GM19328 (cell line): ENCODE results near the gene PHKG2.
A peak's percentile ranks its signal among the peaks of the same experiment; 100 is the strongest.

Source experiments
- ATAC-seq: cut with Tn5 transposase; IDR thresholded peaks from one replicate; pipeline ENCODE4 v1.9.1; 2021; ENCODE audit warnings: mild to moderate bottlenecking, moderate library complexity; ENCODE audit not compliant: unreplicated experiment

Gene PHKG2

DNA sequence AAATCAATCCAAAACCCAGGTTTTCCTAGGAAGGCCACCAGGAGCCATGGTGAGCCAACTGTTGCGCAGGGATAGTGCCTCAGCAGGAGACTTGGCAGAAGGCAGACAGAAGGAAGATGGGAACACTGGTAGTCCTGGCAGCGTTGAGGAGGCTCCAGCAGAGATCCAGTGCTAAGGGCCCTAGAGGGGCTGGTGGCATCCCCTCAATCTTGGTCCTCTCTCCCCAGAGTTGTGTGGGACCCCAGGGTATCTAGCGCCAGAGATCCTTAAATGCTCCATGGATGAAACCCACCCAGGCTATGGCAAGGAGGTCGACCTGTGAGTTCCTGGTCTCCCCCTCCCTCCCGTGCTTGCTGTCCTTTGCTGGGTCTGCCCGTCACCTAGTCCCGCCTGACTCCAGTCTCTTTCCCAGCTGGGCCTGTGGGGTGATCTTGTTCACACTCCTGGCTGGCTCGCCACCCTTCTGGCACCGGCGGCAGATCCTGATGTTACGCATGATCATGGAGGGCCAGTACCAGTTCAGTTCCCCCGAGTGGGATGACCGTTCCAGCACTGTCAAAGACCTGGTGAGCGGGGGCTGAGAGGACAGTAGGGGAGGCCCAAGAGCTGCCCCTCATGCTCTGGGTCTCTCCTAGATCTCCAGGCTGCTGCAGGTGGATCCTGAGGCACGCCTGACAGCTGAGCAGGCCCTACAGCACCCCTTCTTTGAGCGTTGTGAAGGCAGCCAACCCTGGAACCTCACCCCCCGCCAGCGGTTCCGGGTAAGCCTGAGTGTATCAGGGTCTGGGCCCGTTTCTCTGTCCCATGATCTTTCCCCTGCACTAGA is 7.9 kb downstream of the PHKG2 start:
- ATAC-seq, result no peak

DNA sequence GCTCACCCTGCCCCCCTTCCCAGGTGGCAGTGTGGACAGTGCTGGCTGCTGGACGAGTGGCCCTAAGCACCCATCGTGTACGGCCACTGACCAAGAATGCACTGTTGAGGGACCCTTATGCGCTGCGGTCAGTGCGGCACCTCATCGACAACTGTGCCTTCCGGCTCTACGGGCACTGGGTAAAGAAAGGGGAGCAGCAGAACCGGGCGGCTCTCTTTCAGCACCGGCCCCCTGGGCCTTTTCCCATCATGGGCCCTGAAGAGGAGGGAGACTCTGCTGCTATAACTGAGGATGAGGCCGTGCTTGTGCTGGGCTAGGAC is 8.5 kb downstream of the PHKG2 start:
- ATAC-seq, result no peak

DNA sequence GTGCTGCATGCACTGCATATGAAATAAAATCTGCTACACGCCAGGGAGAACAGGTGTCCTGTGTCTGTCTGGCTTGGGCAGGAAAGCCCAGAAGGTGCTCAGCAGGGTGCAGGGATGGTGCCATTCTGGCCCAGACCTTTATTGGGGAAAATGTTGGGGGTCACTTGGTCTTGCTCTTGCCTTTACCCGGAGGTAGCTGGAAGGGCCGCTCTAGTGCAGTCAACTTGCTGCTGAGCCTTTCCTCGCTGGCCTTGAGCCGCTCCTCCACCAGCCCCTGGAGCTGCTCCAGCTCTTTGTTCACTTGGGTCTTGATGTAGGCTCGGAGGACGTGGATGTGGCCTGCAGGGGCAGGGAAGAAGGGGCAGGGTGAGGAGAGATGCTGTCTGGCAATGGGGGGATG is 9.1 kb downstream of the PHKG2 start:
- ATAC-seq, result no peak

DNA sequence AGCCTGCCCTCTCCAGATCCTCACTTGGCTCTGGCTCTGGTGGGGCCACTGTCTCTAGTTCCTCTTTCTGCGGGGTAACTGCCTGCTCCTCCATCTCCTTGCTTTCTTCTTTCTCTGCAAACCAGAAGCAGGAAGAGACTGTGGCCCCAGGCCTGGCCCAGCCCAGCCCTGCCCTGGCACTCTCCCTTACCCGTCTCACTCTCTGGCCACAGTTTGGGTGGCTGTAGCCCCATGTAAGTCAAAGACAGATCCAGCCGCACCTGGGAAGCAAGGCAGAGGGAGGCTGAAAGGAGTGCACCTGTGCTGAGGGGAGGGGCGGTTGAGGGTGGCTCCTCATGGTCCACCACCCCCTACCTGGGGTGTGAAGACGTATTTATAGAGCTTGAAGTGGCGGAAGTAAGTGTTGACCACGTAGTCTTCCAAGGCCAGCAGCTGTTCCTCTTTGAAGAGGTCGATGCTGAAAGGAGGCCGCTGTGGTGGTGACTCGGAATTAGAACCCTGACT is 10.8 kb downstream of the PHKG2 start:
- ATAC-seq, result no peak

DNA sequence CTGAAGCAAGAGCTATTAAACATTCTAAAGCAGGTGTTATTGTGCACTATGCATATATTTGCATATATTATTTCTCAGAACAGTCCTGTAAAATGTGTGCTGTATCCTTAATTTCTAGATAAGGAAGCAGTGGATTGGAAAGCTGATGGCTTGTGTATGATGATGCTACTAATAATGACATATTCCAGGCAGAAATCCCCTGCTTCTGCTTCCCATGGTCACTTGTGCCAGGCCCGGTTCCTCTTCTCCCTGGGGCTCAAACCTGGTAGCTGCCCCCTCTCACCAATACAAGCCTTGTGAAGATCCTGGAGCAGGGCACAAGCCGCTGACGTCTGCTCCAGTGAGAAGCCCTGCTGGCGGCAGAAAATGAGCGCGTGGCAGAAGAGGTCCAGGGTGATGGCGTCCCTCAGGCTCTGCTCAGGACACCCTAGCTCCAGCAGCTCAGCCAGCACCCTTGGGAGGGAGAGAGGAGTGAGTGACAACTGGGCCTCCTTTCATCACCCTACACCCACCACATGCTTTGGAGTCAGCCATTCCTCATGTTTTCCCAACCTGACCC is 11.9 kb downstream of the PHKG2 start:
- no peak for ATAC-seq

DNA sequence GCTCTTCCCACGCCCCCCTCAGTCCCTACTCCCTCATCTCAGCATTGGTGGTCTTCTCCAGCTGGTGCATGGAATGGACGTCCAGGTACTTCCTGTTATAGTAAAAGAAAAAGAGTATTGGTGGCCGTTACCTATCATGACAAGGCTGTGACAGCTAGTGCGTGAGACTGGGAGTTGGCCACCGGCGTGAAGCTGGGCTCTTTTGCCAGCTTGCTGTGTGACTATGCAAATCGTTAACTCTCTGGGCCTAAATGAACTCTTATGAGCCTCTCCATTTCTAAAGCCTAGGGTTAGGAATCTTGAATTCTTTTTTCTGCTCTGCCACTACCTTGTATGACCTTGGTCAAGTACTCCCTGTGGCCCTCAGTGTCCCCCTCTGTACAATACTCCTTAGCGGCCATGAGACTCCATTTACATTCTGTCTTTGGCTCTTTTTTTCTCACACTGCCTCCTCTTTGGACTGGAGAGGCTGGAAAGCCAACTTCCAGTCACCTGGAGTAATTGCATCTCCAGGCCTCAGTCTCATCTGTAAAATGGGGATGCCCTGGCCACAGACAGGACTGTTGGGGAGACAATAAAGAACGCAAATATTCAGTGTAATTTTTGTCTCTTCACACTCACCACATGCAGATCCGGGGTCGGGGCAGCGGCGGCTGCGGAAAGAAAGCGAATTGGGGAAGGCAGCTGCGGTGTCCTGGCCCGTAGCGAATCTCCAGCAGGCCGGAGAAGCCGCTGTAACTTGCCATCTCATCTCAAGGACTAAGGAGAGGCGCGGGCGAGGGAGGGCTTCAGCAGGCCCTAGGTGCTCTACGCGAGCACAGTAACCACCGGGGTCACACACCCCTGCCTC is 12.6 kb downstream of the PHKG2 start:
- no peak for ATAC-seq

DNA sequence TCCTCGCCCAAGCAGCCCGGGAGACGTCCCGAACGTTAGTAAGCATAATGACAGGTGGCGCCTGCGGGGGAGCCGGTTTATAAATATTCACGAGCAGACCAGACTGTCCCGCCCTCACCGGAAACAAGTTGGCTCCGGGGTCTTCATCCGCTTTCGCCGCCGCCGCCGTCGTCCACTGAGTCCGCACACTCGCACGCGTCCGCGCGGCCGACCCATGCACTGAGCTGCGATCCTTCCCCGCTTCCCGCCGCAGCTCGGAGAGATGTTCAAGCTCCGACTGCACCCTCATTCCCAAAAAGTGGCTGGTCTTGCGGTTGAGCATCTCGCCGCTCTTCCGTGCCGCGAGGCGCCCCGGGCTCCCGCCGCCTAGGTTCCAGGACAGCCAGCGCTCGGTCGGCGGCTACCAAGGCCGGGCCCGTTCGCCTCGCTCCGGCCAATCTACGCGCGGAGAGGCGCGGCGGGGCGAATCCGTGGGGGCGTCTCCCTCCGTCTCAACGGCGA is 13.3 kb downstream of the PHKG2 start:
- ATAC-seq, result peak; percentile 14

DNA sequence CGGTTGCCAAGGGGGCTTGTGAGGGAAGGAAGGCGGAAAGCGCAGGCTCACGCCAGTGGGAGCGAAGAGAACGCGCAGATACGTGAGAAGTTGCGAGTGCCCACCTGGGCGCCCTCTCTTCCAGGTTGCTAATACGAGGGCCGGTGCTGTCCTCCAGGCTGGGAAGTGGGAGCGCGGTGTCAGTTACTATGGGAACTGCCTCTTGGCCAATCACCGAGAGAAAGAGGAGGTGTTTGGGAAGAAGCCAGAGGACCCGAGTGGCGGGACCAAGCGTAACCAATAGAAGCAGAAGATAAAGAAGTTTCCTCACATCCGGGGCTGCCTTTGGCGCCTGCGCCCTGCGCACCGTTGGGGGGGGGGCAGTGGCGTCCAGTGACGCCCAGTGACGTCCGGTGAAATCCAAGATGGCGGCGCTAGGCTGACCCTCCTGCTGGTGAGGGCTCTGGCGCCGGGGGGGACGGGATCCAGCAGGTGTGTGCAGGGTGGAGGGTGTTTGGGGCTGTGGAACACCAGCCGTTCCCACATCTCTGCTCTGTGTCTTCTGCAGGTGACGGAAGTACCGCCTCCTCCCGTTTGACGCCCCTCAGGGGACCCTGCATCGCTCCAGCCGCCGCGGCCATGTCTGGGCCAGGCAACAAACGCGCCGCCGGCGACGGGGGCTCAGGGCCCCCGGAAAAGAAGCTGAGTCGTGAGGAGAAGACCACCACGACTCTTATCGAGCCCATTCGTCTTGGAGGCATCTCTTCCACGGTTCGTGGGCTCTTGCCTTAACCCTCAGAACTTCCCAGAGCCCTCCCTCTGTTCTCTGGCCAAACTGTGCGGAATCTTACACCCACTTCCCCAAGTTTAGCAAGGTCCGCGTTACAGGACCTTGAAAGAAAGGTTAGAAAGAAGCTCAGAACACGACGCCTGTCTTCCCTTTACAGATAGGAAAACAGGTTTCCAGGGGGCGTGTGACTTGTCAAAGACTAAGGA is 14.0 kb downstream of the PHKG2 start, which contains the start of the genes CFAP119 and RNF40:
CFAP119 (minus strand) TSS at position 135 of the 975 bp plus-strand sequence. CDS start 314 bp downstream, outside the sequence.
RNF40 (plus strand) TSS at position 395 of the 975 bp plus-strand sequence; CDS start at position 619, 224 bp downstream.
- peak; percentile 87 for ATAC-seq

DNA sequence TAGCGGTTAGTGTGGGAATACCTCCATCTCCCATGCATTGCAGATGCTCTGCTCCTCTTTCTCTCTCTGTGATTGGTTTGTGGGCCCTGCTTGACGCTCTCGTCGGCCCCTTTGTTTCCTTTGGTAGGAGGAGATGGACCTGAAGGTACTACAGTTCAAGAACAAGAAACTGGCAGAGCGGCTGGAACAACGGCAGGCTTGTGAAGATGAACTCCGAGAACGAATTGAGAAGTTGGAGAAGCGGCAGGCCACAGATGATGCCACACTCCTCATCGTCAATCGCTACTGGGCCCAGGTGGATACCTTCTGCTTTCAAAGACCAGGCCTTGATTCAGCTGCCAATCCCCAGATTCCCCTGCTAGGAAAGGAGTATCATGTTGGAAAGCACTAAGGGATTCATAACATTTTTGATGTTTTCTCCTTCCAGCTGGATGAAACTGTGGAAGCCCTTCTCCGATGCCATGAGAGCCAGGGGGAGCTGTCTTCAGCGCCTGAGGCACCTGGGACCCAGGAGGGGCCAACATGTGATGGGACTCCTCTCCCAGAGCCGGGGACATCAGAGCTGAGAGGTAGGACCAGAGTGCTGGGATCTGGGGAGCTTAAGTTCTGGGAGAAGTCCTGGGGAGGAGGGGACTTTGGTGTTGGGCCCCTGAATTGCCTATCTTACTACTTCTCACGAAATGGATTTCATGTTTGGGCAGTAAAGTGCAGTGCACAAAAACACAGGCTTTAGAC is 14.9 kb downstream of the PHKG2 start:
- no peak for ATAC-seq

DNA sequence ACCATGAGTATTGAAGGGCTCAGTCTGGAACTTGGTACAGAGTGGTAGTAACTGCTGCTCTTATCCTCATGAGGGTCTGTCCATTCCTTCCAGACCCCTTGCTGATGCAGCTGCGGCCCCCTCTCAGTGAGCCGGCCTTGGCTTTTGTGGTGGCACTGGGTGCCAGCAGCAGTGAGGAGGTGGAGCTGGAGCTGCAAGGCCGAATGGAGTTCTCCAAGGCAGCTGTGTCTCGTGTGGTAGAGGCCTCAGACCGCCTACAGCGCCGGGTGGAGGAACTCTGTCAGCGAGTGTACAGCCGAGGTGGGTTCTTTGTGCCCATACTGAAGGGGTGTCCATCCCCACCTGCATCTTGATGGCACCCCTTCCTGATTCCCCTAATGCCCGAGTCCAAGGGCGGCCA is 15.9 kb downstream of the PHKG2 start:
- no peak for ATAC-seq

DNA sequence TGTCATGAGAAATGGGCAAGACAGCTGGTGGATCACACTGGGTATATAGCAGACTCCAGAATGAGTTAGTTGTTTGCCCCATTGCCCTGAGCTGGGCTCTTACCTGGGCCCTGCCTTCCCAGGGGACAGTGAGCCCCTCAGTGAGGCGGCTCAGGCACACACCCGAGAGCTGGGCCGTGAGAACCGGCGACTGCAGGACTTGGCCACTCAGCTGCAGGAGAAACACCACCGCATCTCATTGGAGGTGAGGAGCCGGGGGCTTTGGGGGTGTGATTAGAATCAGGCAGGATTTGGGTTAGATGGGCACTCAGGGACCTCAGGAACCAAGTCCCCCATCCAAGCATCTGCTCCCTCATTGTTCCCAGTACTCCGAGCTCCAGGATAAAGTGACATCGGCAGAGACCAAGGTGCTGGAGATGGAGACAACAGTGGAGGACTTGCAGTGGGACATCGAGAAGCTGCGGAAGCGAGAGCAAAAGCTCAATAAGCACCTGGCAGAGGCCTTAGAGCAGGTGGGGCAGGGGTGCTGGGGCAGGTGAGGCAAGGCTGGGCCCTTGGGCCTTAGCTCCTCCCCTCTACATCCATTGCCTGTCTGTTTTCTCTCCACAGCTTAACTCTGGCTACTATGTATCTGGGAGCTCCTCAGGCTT is 16.7 kb downstream of the PHKG2 start:
- no peak for ATAC-seq

DNA sequence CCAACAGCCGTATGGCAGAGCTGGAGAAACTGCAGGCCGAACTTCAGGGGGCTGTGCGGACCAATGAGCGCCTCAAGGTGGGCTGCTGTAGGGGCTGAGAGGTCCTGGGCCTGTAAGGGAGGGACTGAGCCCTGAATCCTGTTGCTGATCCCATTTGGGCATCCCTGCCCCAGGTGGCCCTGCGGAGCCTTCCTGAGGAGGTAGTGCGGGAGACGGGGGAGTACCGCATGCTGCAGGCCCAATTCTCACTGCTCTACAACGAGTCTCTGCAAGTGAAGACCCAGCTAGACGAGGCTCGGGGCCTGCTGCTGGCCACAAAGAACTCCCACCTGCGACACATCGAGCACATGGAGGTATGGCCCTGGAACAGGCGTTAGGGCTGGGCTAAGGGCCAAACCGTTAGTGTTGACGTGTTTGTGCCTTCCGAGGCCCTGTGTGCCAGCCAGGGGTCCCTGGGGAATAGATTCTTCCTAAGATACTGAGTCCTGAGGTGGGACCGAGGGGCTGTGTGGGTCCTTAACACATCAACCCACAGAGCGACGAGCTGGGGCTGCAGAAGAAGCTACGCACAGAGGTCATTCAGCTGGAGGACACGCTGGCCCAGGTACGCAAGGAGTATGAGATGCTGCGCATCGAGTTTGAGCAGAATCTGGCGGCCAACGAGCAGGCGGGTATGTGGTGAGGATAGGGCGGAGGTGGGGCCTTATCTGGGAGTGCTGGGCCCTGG is 18.1 kb downstream of the PHKG2 start:
- no peak for ATAC-seq

DNA sequence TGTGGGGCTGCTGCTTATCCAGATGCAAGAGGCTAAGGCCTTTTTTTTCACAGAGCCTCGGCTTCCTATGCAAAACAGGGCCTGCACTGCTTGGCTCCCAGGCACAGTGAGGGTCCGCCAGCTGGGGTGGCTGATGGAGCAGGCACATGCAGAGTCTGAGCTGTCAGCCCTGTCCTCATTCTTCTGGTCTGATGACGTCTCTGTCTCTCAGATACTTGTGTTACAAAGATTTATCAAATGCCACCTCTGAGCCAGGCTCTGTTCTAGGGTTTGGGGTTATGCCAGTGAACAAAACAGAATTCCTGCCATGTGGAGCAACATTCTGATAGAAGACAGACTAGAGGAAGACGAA is 18.7 kb downstream of the PHKG2 start:
- ATAC-seq, result no peak

DNA sequence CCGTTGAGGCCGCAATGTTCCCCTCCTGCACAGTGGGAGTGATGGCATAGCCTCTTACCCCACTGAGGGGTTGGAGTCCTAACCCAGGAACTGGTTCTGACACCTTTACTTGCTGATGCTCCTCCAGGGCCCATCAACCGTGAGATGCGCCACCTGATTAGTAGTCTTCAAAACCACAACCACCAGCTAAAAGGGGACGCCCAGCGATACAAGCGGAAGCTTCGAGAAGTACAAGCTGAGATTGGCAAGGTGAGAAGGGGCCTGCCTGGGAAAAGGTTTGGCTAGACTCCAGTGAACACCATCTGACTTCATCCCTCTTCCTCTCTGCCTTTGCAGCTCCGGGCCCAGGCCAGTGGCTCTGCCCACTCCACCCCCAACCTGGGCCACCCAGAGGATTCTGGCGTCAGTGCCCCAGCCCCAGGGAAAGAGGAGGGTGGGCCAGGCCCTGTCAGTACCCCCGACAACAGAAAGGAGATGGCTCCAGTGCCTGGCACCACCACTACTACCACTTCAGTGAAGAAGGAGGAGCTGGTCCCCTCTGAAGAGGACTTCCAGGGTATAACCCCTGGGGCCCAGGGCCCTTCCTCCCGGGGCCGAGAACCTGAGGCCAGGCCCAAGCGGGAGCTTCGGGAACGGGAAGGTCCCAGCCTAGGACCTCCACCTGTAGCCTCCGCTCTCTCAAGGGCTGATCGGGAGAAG is 19.7 kb downstream of the PHKG2 start:
- ATAC-seq, result no peak

DNA sequence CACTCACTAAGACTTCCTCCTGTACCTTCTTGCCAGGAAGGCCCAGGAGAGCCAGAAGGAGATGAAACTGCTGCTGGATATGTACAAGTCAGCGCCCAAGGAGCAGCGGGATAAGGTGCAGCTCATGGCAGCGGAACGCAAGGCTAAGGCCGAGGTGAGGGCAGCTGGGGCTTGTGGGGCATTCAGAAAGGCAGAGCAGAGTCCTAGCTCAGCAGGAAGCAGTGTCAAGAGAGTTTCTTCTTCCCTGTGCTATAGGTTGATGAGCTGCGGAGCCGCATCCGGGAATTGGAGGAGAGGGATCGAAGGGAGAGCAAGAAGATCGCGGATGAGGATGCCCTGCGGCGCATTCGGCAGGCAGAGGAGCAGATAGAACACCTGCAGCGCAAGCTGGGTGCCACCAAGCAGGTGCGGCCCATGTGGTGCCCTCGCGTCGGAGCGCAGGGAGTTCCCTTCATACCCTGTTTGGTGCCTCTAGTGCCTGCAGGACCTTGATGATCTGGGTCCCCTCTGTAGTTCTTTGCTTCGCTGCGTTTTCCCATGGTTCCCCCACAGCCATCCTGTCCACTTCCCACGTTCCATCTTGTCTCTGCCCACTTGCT is 20.5 kb downstream of the PHKG2 start:
- no peak for ATAC-seq

DNA sequence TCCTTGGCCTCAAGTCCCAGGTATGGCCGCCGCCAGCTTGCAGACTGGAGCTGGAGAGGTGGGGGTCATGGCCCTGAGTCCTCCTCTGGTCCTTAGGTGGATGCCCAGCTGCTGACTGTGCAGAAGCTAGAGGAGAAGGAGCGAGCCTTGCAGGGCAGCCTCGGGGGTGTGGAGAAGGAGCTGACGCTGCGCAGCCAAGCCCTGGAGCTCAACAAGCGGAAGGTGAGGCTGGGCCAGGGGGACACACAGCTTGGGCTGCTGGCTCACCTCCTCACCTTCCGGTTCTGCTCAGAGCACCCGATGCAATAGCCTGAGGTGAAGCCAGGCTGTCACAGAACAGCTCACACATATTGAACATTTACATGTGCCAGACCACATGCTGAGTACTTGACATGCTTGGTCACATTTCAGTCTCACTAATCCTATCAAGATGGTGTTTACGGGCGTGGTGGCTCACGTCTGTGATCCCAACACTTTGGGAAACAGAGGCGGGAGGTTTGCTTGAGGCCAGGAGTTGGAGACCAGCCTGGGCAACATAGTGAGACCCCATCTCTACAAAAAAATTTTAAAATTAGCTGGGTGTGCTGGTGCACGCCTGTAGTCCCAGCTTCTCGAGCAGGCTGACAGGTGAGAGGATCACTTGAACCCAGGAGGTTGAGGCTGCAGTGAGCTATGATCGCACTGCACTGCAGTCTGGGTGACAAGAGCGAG is 21.3 kb downstream of the PHKG2 start:
- no peak for ATAC-seq

DNA sequence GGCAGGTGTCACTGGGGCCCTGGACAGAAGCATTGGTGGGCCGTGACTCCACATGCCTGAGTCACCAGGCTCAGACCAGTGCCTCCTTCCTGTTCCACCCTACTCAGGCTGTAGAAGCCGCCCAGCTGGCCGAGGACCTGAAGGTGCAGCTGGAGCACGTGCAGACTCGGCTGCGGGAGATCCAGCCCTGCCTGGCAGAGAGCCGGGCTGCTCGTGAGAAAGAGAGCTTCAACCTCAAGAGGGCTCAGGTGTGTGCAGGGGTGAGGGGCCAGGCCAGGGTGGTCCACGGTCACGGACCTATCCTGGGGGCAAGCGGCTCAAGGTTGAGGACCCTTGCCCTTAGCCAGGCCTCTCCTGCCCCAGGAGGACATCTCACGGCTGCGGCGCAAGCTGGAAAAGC is 23.5 kb downstream of the PHKG2 start:
- ATAC-seq, result no peak
